NCI-H446 (cell line): ENCODE measurements around the gene PITX1.
"Not testable (repeated sequence)": the region's sequence is repeated elsewhere in the genome, so short reads cannot be mapped to it uniquely, and the experiment has no call there.

Experiments used
- DNase-seq, 2 experiments: peaks; one replicate each; lab custom pipeline; 2025; lab: John Stamatoyannopoulos, UW

Gene PITX1

GRCh38 chr5:135010502-135011354 lies 23.3 kb downstream of the PITX1 start:
- no peak for DNase-seq

GRCh38 chr5:135009736-135010501 lies 24.1 kb downstream of the PITX1 start:
- no peak for DNase-seq

GRCh38 chr5:135008981-135009735 lies 24.9 kb downstream of the PITX1 start:
- no peak for DNase-seq

- no peak for DNase-seq
Measured at GRCh38 chr5:135008556-135008955, 25.5 kb downstream of the PITX1 start.

- DNase-seq: no peak
Measured at GRCh38 chr5:135007749-135008363, 26.2 kb downstream of the PITX1 start.

- no peak for DNase-seq
Measured at GRCh38 chr5:135007305-135007704, 26.7 kb downstream of the PITX1 start.

GRCh38 chr5:135005076-135005475 lies 29.0 kb downstream of the PITX1 start:
- no peak for DNase-seq

- no peak for DNase-seq
Measured at GRCh38 chr5:135004376-135004775, 29.7 kb downstream of the PITX1 start.

- DNase-seq: not testable (repeated sequence)
Measured at GRCh38 chr5:134998068-134998467, 36.0 kb downstream of the PITX1 start.

GRCh38 chr5:134997015-134997414 lies 37.0 kb downstream of the PITX1 start:
- no peak for DNase-seq

- DNase-seq: no peak
Measured at GRCh38 chr5:134995850-134996402, 38.1 kb downstream of the PITX1 start.

- DNase-seq: no peak
Measured at GRCh38 chr5:134994560-134995156, 39.4 kb downstream of the PITX1 start.

- no peak for DNase-seq
Measured at GRCh38 chr5:134993161-134993560, 40.9 kb downstream of the PITX1 start.

GRCh38 chr5:134992148-134992547 lies 41.9 kb downstream of the PITX1 start:
- DNase-seq: no peak

GRCh38 chr5:134990183-134990582 lies 43.8 kb downstream of the PITX1 start:
- DNase-seq: not testable (repeated sequence)

- DNase-seq: no peak
Measured at GRCh38 chr5:134989266-134989830, 44.7 kb downstream of the PITX1 start.

- no peak for DNase-seq
Measured at GRCh38 chr5:134982230-134982629, 51.8 kb downstream of the PITX1 start.

- DNase-seq: no peak
Measured at GRCh38 chr5:134979416-134979815, 54.6 kb downstream of the PITX1 start.
